Adrenal gland (tissue), 5 donors: ENCODE measurements around the gene EIF1AX.

Experiments
- CTCF ChIP-seq, 6 experiments: fragments of 450-650 bp in 4 of 6; fragments of 200-600 bp in 2 of 6; sonication (generic) in 1 of 6; IDR thresholded peaks; 1 replicate in 5 of 6; 2 replicates in 1 of 6; pipeline versions ENCODE4 v1.5.1 to v1.8.0; 2016 to 2021; ENCODE audit warnings: antibody characterized with exemption in 6 of 6, mild to moderate bottlenecking in 2 of 6, moderate library complexity in 1 of 6
- POLR2A ChIP-seq, 2 donors: fragments of 450-650 bp; IDR thresholded peaks; one replicate each; pipeline ENCODE4 v1.6.1; 2017; ENCODE audit warnings: antibody characterized with exemption in 2 of 2, mild to moderate bottlenecking in 2 of 2, moderate library complexity in 1 of 2
- donor health status: DM: no; HTN: no; CAD: no.

GRCh38 chrX:20140420-20140819 lies 1.2 kb downstream of the EIF1AX start:
- TF ChIP-seq CTCF (IDR thresholded peaks at IDR 0.05) (no peak), POLR2A (IDR thresholded peaks at IDR 0.05) (no peak)
